Endothelial cell (in vitro differentiated cells): ENCODE data around the gene ARHGAP15. TPM values are rescaled to one million over a fixed set of nuclear protein-coding genes. Genes with fewer than 3 reads are reported as not detected.

Experiments
- DNase-seq: peaks from one replicate; pipeline ENCODE4 v3.0.0; 2021; ENCODE audit warnings: low spot score
- H3K27ac Mint-ChIP-seq: one replicate; pipeline ENCODE4 v1.8.0; 2021; ENCODE audit warnings: mixed read lengths, inconsistent platforms; ENCODE audit not compliant: unreplicated experiment
- H3K27me3 Mint-ChIP-seq: one replicate; pipeline ENCODE4 v1.8.0; 2021; ENCODE audit warnings: mild to moderate bottlenecking, moderate library complexity, mixed read lengths, inconsistent platforms; ENCODE audit not compliant: unreplicated experiment
- H3K36me3 Mint-ChIP-seq: one replicate; pipeline ENCODE4 v1.8.0; 2021; ENCODE audit warnings: mild to moderate bottlenecking, low read depth, mixed read lengths, inconsistent platforms; ENCODE audit not compliant: unreplicated experiment
- H3K4me1 Mint-ChIP-seq: one replicate; pipeline ENCODE4 v1.8.0; 2021; ENCODE audit warnings: mild to moderate bottlenecking, mixed read lengths, inconsistent platforms; ENCODE audit not compliant: unreplicated experiment
- H3K4me3 Mint-ChIP-seq: one replicate; pipeline ENCODE4 v1.8.0; 2021; ENCODE audit warnings: mild to moderate bottlenecking, mixed read lengths, inconsistent platforms; ENCODE audit not compliant: unreplicated experiment
- H3K9me3 Mint-ChIP-seq: one replicate; pipeline ENCODE4 v1.8.0; 2021; ENCODE audit warnings: mixed read lengths, inconsistent platforms; ENCODE audit not compliant: unreplicated experiment
- CTCF ChIP-seq: fragments of 200-600 bp; sonication (generic); IDR thresholded peaks from one replicate; pipeline ENCODE4 v1.5.0; 2021; ENCODE audit warnings: antibody characterized with exemption; ENCODE audit not compliant: unreplicated experiment
- total RNA-seq: library from RNA; stranded (reverse); fragmentation: NEBNext Ultra II Directional; extraction: Animal tissue kit (Norgen Biotek cat#: 25700); gene quantifications from one replicate; pipeline ENCODE4 v1.2.1, GENCODE V29; 2021; ENCODE audit not compliant: unreplicated experiment

The ARHGAP15 gene
- total RNA-seq, 1 donor from 2014 or later, result not detected

DNA sequence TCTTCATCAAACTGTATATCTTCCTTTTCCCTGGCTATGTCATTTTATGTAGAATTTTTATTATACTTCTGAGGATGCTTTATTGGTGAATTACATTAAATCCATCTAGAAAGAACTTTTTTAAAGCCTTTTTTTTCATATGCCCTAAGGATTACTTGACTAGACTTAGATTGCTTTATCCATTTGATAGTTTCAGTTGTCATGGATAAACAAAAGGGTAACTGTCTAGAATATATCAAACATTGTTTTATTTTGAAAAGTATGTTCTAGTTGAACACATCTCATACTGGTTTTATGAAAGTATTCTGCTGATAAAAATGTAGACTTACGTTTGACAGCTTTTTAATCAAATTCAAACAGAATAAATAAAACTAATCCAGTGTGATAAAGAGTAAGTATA, 639.8 kb downstream of the ARHGAP15 start:
- no peaks in the 10 kb centered on the region for H3K36me3 Mint-ChIP-seq
- TF ChIP-seq CTCF, result no peak
- H3K4me3 Mint-ChIP-seq, result no peak overlapping the region
- peaks cover 1% of the 10 kb centered on the region for H3K27me3 Mint-ChIP-seq
- no peaks in the 10 kb centered on the region for H3K9me3 Mint-ChIP-seq
- no peak for DNase-seq
- H3K27ac Mint-ChIP-seq, result no peak overlapping the region
- H3K4me1 Mint-ChIP-seq, result no peaks in the 10 kb centered on the region

GRCh38 chr2:143771939-143772338, 642.7 kb downstream of the ARHGAP15 start:
- no peak for DNase-seq
- no peak overlapping the region for H3K4me3 Mint-ChIP-seq
- no peaks in the 10 kb centered on the region for H3K9me3 Mint-ChIP-seq
- no peak for TF ChIP-seq CTCF
- no peak overlapping the region for H3K27ac Mint-ChIP-seq
- H3K4me1 Mint-ChIP-seq, result no peaks in the 10 kb centered on the region
- no peaks in the 10 kb centered on the region for H3K36me3 Mint-ChIP-seq
- H3K27me3 Mint-ChIP-seq, result peaks cover 3% of the 10 kb centered on the region

- H3K36me3 Mint-ChIP-seq, result no peaks in the 10 kb centered on the region
- no peak for DNase-seq
- no peak overlapping the region for H3K4me3 Mint-ChIP-seq
- peaks cover 2% of the 10 kb centered on the region for H3K27me3 Mint-ChIP-seq
- no peaks in the 10 kb centered on the region for H3K4me1 Mint-ChIP-seq
- no peak overlapping the region for H3K27ac Mint-ChIP-seq
- no peaks in the 10 kb centered on the region for H3K9me3 Mint-ChIP-seq
- TF ChIP-seq CTCF, result no peak
These were observed 647.5 kb downstream of the ARHGAP15 start for GRCh38 chr2:143776526-143777297.

DNA sequence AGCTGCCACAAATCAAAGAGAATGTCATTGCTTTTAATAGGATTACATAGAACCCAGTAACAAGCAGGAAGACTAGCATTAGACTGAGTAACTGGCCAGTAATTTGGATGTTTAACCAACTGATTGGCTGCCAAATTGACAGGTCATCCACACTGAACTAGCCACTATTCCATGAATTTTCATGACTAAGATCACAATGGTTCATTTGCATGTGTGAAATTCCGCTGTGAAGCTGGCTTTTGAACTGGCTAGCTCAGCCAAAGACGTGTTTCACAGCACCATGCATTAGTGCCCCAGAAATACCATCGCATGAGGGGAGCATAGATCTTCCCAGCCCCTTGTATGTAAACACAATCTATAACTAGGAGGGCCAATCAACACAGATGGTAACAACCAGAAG, 649.8 kb downstream of the ARHGAP15 start:
- Mint-ChIP-seq H3K27ac (no peak overlapping the region), H3K9me3 (no peaks in the 10 kb centered on the region), H3K4me1 (no peaks in the 10 kb centered on the region), H3K36me3 (no peaks in the 10 kb centered on the region), H3K27me3 (peaks cover 2% of the 10 kb centered on the region), H3K4me3 (no peak overlapping the region)
- TF ChIP-seq CTCF, result no peak
- no peak for DNase-seq

DNA sequence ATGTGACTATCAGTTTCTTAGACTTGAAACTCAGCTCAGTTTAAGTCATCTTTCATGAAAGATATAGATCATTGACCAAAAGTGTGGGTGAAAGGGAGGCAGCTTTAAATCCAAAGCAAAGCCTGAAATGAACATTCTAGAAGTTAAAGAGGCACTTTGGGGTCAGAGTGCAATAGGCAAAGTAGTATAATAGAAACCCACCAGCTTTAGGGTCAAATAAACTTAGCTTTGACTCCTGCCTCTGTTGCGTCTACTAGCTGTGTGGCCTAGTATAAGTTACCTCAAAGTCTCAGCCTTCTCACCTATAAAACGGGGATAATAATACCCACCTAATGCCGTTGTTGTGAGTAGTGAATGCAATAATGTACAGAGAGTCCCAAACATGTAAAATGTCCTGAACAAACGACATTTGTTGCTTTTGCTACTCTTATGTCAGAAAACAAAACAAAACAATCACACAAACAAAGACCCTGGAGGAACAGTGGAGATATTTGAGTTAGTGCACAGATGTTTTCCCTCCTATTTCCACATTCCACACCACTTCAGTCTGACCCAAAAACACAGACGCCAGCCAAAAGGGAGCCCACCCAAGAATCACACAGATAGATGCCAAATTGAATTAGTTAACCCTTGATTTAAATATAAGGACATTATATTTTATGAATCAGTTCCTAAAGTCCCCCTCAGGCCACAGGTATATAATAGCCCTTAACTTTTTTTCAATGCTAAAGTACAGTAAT, 657.0 kb downstream of the ARHGAP15 start:
- DNase-seq, result no peak
- Mint-ChIP-seq H3K36me3 (peaks cover 3% of the 10 kb centered on the region), H3K27ac (no peak overlapping the region), H3K4me1 (no peaks in the 10 kb centered on the region), H3K27me3 (peaks cover 4% of the 10 kb centered on the region), H3K9me3 (no peaks in the 10 kb centered on the region), H3K4me3 (no peak overlapping the region)
- no peak for TF ChIP-seq CTCF
